Calu3 (cell line): ENCODE measurements around the gene CTIF. TPM values are rescaled to one million over a fixed set of nuclear protein-coding genes. Genes with fewer than 3 reads are reported as not detected.

Experiments used
- BruUV-seq: library from RNA; stranded (reverse); fragments of 400-500 nt; replicated peaks from 2 replicates; lab custom pipeline; 2021; lab: Mats Ljungman, UMichigan
- CTCF ChIA-PET: fragments of 300-600 bp; sonication (Branson Sonifier 250); formaldehyde crosslinking; loops from one replicate; lab custom pipeline; 2022; ENCODE audit warnings: antibody characterized with exemption; lab: Charles Lee
- DNase-seq: peaks from one replicate; pipeline ENCODE4 v3.0.0; 2022
- H3K27ac Mint-ChIP-seq: one replicate; pipeline ENCODE4 v1.8.0; 2022; ENCODE audit warnings: mixed read lengths; ENCODE audit not compliant: unreplicated experiment
- H3K27me3 Mint-ChIP-seq: one replicate; pipeline ENCODE4 v1.8.0; 2022; ENCODE audit warnings: mixed read lengths; ENCODE audit not compliant: unreplicated experiment
- H3K36me3 Mint-ChIP-seq: one replicate; pipeline ENCODE4 v1.8.0; 2022; ENCODE audit warnings: mild to moderate bottlenecking, moderate library complexity, mixed read lengths; ENCODE audit not compliant: insufficient read depth, unreplicated experiment
- H3K4me1 Mint-ChIP-seq: one replicate; pipeline ENCODE4 v1.8.0; 2022; ENCODE audit warnings: mild to moderate bottlenecking, low read depth, mixed read lengths; ENCODE audit not compliant: unreplicated experiment
- H3K4me3 Mint-ChIP-seq: one replicate; pipeline ENCODE4 v1.8.0; 2022; ENCODE audit warnings: mild to moderate bottlenecking, low read depth, moderate library complexity, mixed read lengths; ENCODE audit not compliant: unreplicated experiment
- H3K9me3 Mint-ChIP-seq: one replicate; pipeline ENCODE4 v1.8.0; 2022; ENCODE audit warnings: low read depth, mixed read lengths; ENCODE audit not compliant: unreplicated experiment
- intact Hi-C: fragments of 100-400 bp; cut with micrococcal nuclease; formaldehyde crosslinking; loops from one replicate; pipeline ENCODE4 v1.10.0; 2022; ENCODE audit not compliant: unreplicated experiment
- total RNA-seq: library from RNA; stranded (reverse); gene quantifications from 2 replicates; pipeline ENCODE4 v1.2.3, GENCODE V29; 2022
- TF ChIP-seq, protein P1 (sequence below): fragments of 200-600 bp; IDR thresholded peaks from one replicate; pipeline ENCODE4 v1.8.0; 2022; ENCODE audit warnings: antibody characterized with exemption; ENCODE audit not compliant: unreplicated experiment

CTIF gene
- total RNA-seq, 1 experiment from 2014 or later, result 40.8 TPM

GRCh38 chr18:48557640-48558174 is 18.9 kb downstream of the CTIF start:
- no peak for DNase-seq
- H3K4me1 Mint-ChIP-seq, result peaks cover 4% of the 10 kb centered on the region
- CTCF ChIA-PET, result no interaction called here
- H3K27ac Mint-ChIP-seq, result no peak overlapping the region
- BruUV-seq, result no TSS peak
- H3K36me3 Mint-ChIP-seq, result no peaks in the 10 kb centered on the region
- H3K27me3 Mint-ChIP-seq, result no peaks in the 10 kb centered on the region
- intact Hi-C loops, result no loop called here
- no peak overlapping the region for H3K4me3 Mint-ChIP-seq
- no peaks in the 10 kb centered on the region for H3K9me3 Mint-ChIP-seq
- TF ChIP-seq, protein P1, sequence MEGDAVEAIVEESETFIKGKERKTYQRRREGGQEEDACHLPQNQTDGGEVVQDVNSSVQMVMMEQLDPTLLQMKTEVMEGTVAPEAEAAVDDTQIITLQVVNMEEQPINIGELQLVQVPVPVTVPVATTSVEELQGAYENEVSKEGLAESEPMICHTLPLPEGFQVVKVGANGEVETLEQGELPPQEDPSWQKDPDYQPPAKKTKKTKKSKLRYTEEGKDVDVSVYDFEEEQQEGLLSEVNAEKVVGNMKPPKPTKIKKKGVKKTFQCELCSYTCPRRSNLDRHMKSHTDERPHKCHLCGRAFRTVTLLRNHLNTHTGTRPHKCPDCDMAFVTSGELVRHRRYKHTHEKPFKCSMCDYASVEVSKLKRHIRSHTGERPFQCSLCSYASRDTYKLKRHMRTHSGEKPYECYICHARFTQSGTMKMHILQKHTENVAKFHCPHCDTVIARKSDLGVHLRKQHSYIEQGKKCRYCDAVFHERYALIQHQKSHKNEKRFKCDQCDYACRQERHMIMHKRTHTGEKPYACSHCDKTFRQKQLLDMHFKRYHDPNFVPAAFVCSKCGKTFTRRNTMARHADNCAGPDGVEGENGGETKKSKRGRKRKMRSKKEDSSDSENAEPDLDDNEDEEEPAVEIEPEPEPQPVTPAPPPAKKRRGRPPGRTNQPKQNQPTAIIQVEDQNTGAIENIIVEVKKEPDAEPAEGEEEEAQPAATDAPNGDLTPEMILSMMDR, result no peak

- Mint-ChIP-seq H3K9me3 (no peaks in the 10 kb centered on the region), H3K27me3 (no peaks in the 10 kb centered on the region), H3K4me3 (no peak overlapping the region), H3K4me1 (peaks cover 10% of the 10 kb centered on the region), H3K27ac (no peak overlapping the region), H3K36me3 (no peaks in the 10 kb centered on the region)
- CTCF ChIA-PET, result no interaction called here
- DNase-seq, result no peak
- TF ChIP-seq, protein P1, result no peak
- intact Hi-C loops, result no loop called here
- no TSS peak for BruUV-seq
These were observed 19.4 kb downstream of the CTIF start for GRCh38 chr18:48558248-48558647.

DNA sequence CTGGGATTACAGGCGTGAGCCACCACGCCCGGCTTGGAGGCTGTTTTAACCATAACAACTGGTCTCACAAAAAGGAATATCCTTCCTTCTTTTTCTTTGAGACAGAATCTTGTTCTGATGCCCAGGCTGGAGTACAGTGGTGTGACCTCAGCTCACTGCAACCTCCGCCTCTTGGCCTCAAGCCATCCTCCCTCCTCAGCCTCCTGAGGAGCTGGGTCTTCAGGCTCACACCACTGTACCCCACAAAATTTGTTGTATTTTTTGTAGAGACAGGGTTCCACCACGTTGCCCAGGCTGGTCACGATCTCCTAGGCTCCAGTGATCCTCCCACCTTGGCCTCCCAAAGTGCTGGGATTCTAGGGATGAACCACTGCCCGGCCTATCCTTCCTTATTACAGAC is 21.7 kb downstream of the CTIF start:
- no peaks in the 10 kb centered on the region for H3K9me3 Mint-ChIP-seq
- H3K36me3 Mint-ChIP-seq, result no peaks in the 10 kb centered on the region
- intact Hi-C loops, result no loop called here
- no peak for DNase-seq
- H3K27ac Mint-ChIP-seq, result no peak overlapping the region
- TF ChIP-seq, protein P1, result no peak
- no peak overlapping the region for H3K4me3 Mint-ChIP-seq
- H3K27me3 Mint-ChIP-seq, result no peaks in the 10 kb centered on the region
- peaks cover 21% of the 10 kb centered on the region for H3K4me1 Mint-ChIP-seq
- BruUV-seq, result no TSS peak
- CTCF ChIA-PET, result no interaction called here

GRCh38 chr18:48562075-48562474 is 23.2 kb downstream of the CTIF start:
- BruUV-seq, result no TSS peak
- intact Hi-C loops, result no loop called here
- Mint-ChIP-seq H3K4me1 (peaks cover 21% of the 10 kb centered on the region), H3K9me3 (no peaks in the 10 kb centered on the region), H3K27ac (no peak overlapping the region), H3K36me3 (no peaks in the 10 kb centered on the region), H3K27me3 (no peaks in the 10 kb centered on the region), H3K4me3 (no peak overlapping the region)
- TF ChIP-seq, protein P1, result no peak
- CTCF ChIA-PET, result no interaction called here
- no peak for DNase-seq
